Measurements from ENCODE around the gene VWF.

The VWF gene

GRCh38 chr12:5904441-5904840 lies 220.0 kb downstream of the VWF start:
- DNase-seq = no peak

DNA sequence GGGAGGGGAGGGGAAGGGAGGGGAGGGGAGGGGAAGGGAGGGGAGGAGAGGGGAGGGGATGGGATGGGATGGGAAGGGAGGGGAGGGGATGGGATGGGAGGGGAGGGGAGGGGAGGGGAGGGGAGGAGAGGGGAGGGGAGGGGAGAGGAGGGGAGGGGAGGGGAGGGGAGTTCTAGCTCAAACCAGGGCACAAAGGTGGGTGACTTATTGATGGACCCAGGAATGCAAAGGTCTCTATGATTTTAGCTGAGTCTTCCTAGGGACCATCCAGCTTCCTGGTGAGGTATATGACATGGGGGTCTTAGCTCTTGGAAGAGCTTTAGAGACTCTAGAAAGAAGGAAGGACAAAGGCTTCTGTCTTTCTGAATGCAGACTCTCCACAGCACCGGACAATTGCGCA lies 221.7 kb downstream of the VWF start:
- DNase-seq = no peak

DNA sequence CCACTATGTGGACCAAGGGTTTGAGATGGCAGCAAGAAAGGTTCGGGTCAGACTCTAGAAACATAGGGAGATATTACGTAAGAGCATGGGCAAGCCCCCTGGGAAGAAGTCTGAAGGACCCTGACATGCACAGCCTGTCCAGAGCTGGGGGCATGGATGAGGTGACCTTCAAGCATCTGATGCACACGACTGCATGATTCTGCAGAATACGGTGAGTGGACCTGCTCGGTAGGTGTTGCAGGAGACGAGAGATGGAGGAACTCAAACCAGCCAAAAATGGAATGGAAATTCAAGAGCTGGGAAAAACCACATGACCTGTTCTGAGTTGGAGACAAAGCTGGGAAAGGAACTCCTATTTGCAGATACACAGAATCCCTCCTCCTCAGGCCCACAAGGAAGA lies 223.1 kb downstream of the VWF start:
- no peak for DNase-seq

DNA sequence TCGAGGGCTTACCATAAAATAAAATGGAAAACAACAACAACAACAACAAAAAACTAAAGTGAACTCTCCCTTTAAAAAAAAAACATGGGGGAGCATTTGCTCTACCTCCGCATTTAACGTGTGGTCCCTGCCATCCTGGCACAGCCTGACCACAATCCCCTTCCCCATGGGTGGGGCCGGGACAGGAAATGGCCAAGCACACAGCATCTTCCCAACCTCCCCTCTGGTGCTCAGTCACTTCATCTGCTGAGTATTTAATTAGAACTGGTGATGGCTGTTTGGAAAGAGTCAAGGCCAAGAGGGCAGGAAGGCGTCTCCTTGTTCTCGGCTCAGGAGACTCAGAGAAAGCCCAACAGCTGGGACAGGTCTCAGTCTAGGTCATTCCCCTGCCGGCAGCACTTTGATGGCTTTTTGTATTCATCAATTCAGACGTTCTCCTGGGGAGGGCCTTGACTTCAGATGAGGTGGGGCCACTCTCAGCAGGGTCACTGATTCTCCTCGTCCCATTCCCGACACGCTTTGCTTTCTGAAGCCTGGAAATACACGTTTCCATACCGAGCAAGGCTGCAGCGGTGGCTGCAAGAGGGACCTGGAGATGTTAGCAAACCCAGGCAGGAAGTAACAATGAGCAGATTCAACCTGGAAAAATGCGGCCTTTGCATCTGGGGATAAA lies 223.8 kb downstream of the VWF start:
- DNase-seq = no peak

- no peak for DNase-seq
Observed at GRCh38 chr12:5900076-5900475, 224.4 kb downstream of the VWF start.

GRCh38 chr12:5899675-5900074 lies 224.8 kb downstream of the VWF start:
- DNase-seq = no peak

GRCh38 chr12:5898874-5899273 lies 225.6 kb downstream of the VWF start:
- DNase-seq = no peak
